Vagina (tissue), 2 donors: Measurements from ENCODE around the gene MAN2B2.

Experiments used
- CTCF ChIP-seq, 3 experiments: fragments of 450-650 bp in 2 of 3; fragments of 200-600 bp in 1 of 3; sonication (generic) in 1 of 3; IDR thresholded peaks; one replicate each; pipeline ENCODE4 v1.5.1; 2017 to 2019; ENCODE audit warnings: antibody characterized with exemption in 3 of 3, mild to moderate bottlenecking in 2 of 3, moderate library complexity in 2 of 3
- POLR2A ChIP-seq, 2 donors: fragments of 450-650 bp; IDR thresholded peaks; one replicate each; pipeline ENCODE4 v1.6.1; 2017; ENCODE audit warnings: antibody characterized with exemption in 2 of 2, mild to moderate bottlenecking in 2 of 2, moderate library complexity in 2 of 2

DNA sequence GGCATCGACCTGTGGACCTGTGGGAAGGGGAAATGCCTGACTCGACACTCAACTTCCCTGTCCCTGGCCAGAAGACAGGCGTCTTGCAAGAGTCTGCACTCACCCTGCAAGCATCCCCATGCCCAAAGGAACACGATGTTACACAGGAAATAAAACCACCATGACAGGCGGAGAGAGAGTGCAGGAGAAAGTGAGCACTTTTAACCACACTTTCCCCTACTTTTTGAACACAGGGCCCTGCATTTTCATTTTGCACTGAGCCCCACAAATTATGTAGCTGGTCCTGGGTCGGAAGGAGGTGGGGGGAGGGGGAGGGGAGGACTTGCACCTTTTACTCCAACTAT lies 13.8 kb upstream of the MAN2B2 start:
- TF ChIP-seq CTCF (IDR thresholded peaks at IDR 0.05) (no peak), POLR2A (IDR thresholded peaks at IDR 0.05) (no peak)
